ENCODE data around the gene PDLIM7. TPM values are rescaled to one million over a fixed set of nuclear protein-coding genes. Genes with fewer than 3 reads are reported as not detected.

The PDLIM7 gene
- polyA plus RNA-seq, 1 donor (not counting 4 experiments of a cell fraction or from before 2014, with no cell fraction given): 48.5 TPM

DNA sequence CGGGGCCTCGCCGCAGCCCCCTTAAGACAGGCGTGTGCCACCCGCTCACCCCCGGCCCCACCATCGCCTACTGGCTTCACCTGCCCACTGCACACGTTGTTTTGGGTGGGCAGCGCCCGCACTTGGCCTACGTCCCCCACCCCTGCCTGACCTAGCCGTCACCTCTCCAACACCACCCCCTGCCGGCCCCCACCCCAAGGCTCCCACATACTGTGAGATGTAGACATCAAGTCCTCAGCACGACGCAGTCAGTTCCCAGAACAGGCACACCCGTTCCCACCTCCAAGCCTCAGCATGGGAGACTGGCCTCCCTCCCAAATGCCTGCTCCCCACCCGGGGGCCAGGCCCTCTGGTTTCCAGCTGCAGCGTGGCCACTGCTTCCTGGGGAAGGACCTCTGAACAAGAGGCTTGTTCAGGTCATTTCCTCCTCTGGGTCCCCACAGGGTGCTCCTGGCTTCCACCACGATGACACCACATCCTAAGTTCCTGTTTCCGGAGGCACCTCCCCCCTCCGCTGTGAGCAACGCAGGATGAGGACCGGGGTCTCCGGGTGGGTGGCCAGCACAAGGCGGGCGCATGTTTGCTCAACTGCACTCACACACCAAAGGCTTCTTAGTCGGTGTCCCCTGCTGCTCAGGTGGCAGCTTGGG, 35.3 kb downstream of the PDLIM7 start:
- H3K36me3 ChIP-seq (ENCODE audit: control insufficient read depth in 2 of 2, extremely low read depth in 1 of 2, insufficient read depth in 2 of 2, low read length in 2 of 2): peaks cover 24 to 32% of the 10 kb centered on the region in 2 experiments
- no peaks in the 10 kb centered on the region for H3K79me2 ChIP-seq (ENCODE audit: control insufficient read depth, insufficient read depth, low read length)
- no peaks in the 10 kb centered on the region for H3K27me3 ChIP-seq (ENCODE audit: control insufficient read depth, extremely low read depth, insufficient read depth, low read length)
- no peaks in the 10 kb centered on the region for H3K9me3 ChIP-seq (ENCODE audit: control insufficient read depth, low read depth, low read length)
- no peak overlapping the region for H3K27ac ChIP-seq (ENCODE audit: control insufficient read depth, insufficient read depth, low read length)
- FAIRE-seq (no peak), DNase-seq (ENCODE audit: low read depth, low spot score) (no peak)
- no peaks in the 10 kb centered on the region for H3K4me1 ChIP-seq (ENCODE audit: control insufficient read depth, extremely low read depth, insufficient read depth, low read length)
- no peak for TF ChIP-seq EZH2 (IDR thresholded peaks at IDR 0.05; ENCODE audit: low read length)
- TF ChIP-seq, protein P1, sequence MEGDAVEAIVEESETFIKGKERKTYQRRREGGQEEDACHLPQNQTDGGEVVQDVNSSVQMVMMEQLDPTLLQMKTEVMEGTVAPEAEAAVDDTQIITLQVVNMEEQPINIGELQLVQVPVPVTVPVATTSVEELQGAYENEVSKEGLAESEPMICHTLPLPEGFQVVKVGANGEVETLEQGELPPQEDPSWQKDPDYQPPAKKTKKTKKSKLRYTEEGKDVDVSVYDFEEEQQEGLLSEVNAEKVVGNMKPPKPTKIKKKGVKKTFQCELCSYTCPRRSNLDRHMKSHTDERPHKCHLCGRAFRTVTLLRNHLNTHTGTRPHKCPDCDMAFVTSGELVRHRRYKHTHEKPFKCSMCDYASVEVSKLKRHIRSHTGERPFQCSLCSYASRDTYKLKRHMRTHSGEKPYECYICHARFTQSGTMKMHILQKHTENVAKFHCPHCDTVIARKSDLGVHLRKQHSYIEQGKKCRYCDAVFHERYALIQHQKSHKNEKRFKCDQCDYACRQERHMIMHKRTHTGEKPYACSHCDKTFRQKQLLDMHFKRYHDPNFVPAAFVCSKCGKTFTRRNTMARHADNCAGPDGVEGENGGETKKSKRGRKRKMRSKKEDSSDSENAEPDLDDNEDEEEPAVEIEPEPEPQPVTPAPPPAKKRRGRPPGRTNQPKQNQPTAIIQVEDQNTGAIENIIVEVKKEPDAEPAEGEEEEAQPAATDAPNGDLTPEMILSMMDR (optimal IDR thresholded peaks at IDR 0.05 in 1 of 3, IDR thresholded peaks at IDR 0.05 in 1 of 3, conservative IDR thresholded peaks at IDR 0.05 in 1 of 3; ENCODE audit: extremely low read depth in 1 of 3, insufficient read depth in 2 of 3, low read length in 3 of 3): no peak
- peaks cover 1% of the 10 kb centered on the region for H4K20me1 ChIP-seq (ENCODE audit: control insufficient read depth, extremely low read depth, insufficient read depth, low read length)
- H3K9me1 ChIP-seq (ENCODE audit: control insufficient read depth, extremely low read depth, insufficient read depth, low read length): no peaks in the 10 kb centered on the region
- no peak overlapping the region for H3K4me3 ChIP-seq (ENCODE audit: control insufficient read depth in 2 of 3, extremely low read depth in 1 of 3, insufficient read depth in 2 of 3, low read depth in 1 of 3, low read length in 3 of 3)
- no peak overlapping the region for H2AFZ ChIP-seq (ENCODE audit: control insufficient read depth, low read length)
- no peak overlapping the region for H3K9ac ChIP-seq (ENCODE audit: control insufficient read depth, extremely low read depth, insufficient read depth, low read length)
- dilution Hi-C loops (cut with MboI; ENCODE audit: extremely low pct_ligation_motif_present, low sequenced_read_pairs): no loop called here
- no peak overlapping the region for H3K4me2 ChIP-seq (ENCODE audit: control insufficient read depth, extremely low read depth, insufficient read depth, low read depth, low read length)

DNA sequence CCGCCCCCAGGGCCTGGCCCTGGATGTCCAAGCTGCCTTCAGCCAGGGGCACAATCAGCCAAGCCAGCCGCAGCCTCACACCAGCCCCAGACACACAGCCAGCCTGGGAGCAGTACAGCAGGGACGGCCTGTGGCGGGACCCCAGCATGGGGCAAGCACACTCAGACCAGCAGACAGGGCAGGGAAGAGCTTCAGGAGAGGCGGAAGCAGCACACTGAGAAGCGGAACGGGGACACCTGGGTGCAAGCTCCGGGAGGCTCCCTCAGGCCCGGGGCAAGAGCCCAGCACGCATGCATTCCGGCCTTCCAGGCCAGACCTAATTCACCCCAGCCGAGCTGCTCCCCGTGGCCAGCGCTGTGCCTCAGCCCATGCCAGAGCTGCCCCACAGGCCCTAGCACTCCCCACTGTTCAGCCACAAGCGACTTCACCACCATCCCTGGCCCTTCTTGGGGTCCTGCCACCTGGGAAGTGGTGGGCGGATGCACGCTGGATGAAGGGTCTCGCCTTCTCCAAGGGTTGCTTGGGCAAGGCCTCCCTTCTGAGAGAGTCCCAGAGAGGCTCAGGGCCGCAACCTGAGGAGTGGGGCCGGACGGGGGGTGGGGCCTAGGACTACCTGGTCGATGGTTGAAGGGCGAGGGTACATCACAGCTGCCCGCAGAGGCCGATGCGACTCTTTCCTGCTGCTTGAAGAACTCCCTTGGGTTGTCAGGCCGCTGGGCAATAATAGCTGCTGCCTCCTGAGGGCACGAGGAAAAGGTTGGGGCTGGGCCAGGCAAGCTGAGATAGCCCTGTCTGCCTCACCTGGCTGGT, 37.4 kb downstream of the PDLIM7 start:
- no peak overlapping the region for H3K4me2 ChIP-seq (ENCODE audit: control insufficient read depth, extremely low read depth, insufficient read depth, low read depth, low read length)
- H3K27ac ChIP-seq (ENCODE audit: control insufficient read depth, insufficient read depth, low read length): no peak overlapping the region
- H3K36me3 ChIP-seq (ENCODE audit: control insufficient read depth in 2 of 2, extremely low read depth in 1 of 2, insufficient read depth in 2 of 2, low read length in 2 of 2): peaks cover 18 to 19% of the 10 kb centered on the region in 2 experiments
- no peaks in the 10 kb centered on the region for H3K9me3 ChIP-seq (ENCODE audit: control insufficient read depth, low read depth, low read length)
- TF ChIP-seq, protein P1 (optimal IDR thresholded peaks at IDR 0.05 in 1 of 3, IDR thresholded peaks at IDR 0.05 in 1 of 3, conservative IDR thresholded peaks at IDR 0.05 in 1 of 3; ENCODE audit: extremely low read depth in 1 of 3, insufficient read depth in 2 of 3, low read length in 3 of 3): no peak
- no peak for TF ChIP-seq EZH2 (IDR thresholded peaks at IDR 0.05; ENCODE audit: low read length)
- no peak overlapping the region for H2AFZ ChIP-seq (ENCODE audit: control insufficient read depth, low read length)
- H3K4me3 ChIP-seq (ENCODE audit: control insufficient read depth in 2 of 3, extremely low read depth in 1 of 3, insufficient read depth in 2 of 3, low read depth in 1 of 3, low read length in 3 of 3): no peak overlapping the region
- no peak for DNase-seq (ENCODE audit: low read depth, low spot score)
- no peaks in the 10 kb centered on the region for H3K27me3 ChIP-seq (ENCODE audit: control insufficient read depth, extremely low read depth, insufficient read depth, low read length)
- no peaks in the 10 kb centered on the region for H3K9me1 ChIP-seq (ENCODE audit: control insufficient read depth, extremely low read depth, insufficient read depth, low read length)
- dilution Hi-C loops (cut with MboI; ENCODE audit: extremely low pct_ligation_motif_present, low sequenced_read_pairs): no loop called here
- H3K79me2 ChIP-seq (ENCODE audit: control insufficient read depth, insufficient read depth, low read length): no peaks in the 10 kb centered on the region
- peaks cover 3% of the 10 kb centered on the region for H3K4me1 ChIP-seq (ENCODE audit: control insufficient read depth, extremely low read depth, insufficient read depth, low read length)
- no peak overlapping the region for H3K9ac ChIP-seq (ENCODE audit: control insufficient read depth, extremely low read depth, insufficient read depth, low read length)
- peaks cover 5% of the 10 kb centered on the region for H4K20me1 ChIP-seq (ENCODE audit: control insufficient read depth, extremely low read depth, insufficient read depth, low read length)
- FAIRE-seq: no peak
